Psoas muscle (tissue), 8 donors: ENCODE results near the gene LRRFIP2. TPM values are rescaled to one million over a fixed set of nuclear protein-coding genes. Genes with fewer than 3 reads are reported as not detected.

Experiments used
- ATAC-seq, 4 donors: fragments of 200-7000 bp; cut with Tn5 transposase; one replicate each; pipeline ENCODE4 v1.9.1; 2020; ENCODE audit warnings: moderate library complexity in 3 of 4, mild to moderate bottlenecking in 2 of 4
- DNase-seq, 2 donors: peaks; one replicate each; pipeline ENCODE4 v3.0.0-alpha.2; 2020
- H3K27ac ChIP-seq: fragments of 200-600 bp; one replicate; pipeline ENCODE4 v1.8.0; 2022
- H3K27me3 ChIP-seq, 3 donors: fragments of 200-600 bp in 1 of 3; one replicate each; pipeline versions ENCODE4 v1.6.1 to v1.8.0; 2013 to 2022; ENCODE audit warnings: low read length in 2 of 3, mild to moderate bottlenecking in 2 of 3, moderate library complexity in 1 of 3; ENCODE audit not compliant: insufficient read depth in 3 of 3
- H3K36me3 ChIP-seq, 2 donors: fragments of 200-600 bp in 1 of 2; one replicate each; pipeline versions ENCODE4 v1.6.1 to v1.8.0; 2013 to 2022; ENCODE audit warnings: low read depth in 1 of 2, mild to moderate bottlenecking in 1 of 2, moderate library complexity in 1 of 2; ENCODE audit not compliant: insufficient read depth in 1 of 2
- H3K4me1 ChIP-seq: fragments of 200-600 bp; one replicate; pipeline ENCODE4 v1.8.0; 2022
- H3K4me3 ChIP-seq: fragments of 200-600 bp; one replicate; pipeline ENCODE4 v1.8.0; 2022; ENCODE audit warnings: mild to moderate bottlenecking
- H3K9me3 ChIP-seq: fragments of 200-600 bp; one replicate; pipeline ENCODE4 v1.8.0; 2022
- WGBS, 3 donors: extraction: QIAGEN DNeasy Blood & Tissue Kit; methylation state at CpG; one replicate each; pipeline versions ENCODE4 v1.1.6 to v1.1.7; 2013; 5-methylcytosine and 5-hydroxymethylcytosine counted together
- intact Hi-C, 2 donors: fragments of 100-400 bp; cut with DNase I; formaldehyde crosslinking; loops; one replicate each; pipeline versions ENCODE4 v1.11.0 to v1.14.2; 2022
- polyA plus RNA-seq, 3 donors: library from polyadenylated mRNA; stranded (reverse); fragments of 200-250 nt; gene quantifications; one replicate each; pipeline ENCODE4 v1.2.3, GENCODE V29; 2013
- total RNA-seq, 4 donors: library from RNA; stranded (reverse); fragmentation: NEBNext Ultra II Directional in 2 of 4; extraction: Animal tissue kit (Norgen Biotek cat#: 25700) in 2 of 4; gene quantifications; one replicate each; pipeline versions ENCODE4 v1.2.1 to v1.2.4, GENCODE V29; 2021 to 2023
- TF ChIP-seq, protein P1 (sequence below): fragments of 200-600 bp; IDR thresholded peaks from one replicate; pipeline ENCODE4 v1.8.0; 2022; ENCODE audit warnings: antibody characterized with exemption
- donor health status: healthy with polysubstance abuse.
- donor health status: DM: no; HTN: no; CAD: no; lungs with moderate emphysema.
- donor health status: Bipolar disorder and iron deficiency.
- donor health status: healthy.
- donor health status: DM: yes; HTN: yes; CAD: no.
- donor health status: DM: no; HTN: no; CAD: no.
- donor health status: DM: no; HTN: no; CAD: no.
- donor health status: DM: yes; HTN: yes; CAD: no.

LRRFIP2 gene
- total and polyA plus RNA-seq, 7 donors: 35.7 to 163 (median 127) TPM

DNA sequence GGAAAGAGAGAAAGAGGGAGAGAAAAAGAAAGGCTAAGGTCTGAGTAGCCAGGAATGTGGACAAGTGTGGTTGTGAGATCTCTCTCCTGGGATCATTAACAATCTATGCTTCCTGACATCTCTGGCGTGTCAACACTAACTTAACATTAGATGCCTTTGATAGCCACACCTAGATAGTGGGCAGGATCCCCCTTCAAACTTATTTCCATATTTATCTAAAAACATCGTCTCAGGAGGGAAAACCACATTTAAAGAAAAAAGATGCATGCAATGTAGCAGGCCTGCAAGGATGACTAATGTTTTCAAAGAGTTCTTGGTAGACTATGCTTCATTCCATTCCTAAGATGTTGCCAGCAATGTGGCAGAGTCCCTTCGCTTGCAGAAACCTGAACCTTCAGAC lies 100.2 kb downstream of the LRRFIP2 start:
- no peak overlapping the region for H3K27ac ChIP-seq
- no peak for ATAC-seq
- TF ChIP-seq, protein P1, sequence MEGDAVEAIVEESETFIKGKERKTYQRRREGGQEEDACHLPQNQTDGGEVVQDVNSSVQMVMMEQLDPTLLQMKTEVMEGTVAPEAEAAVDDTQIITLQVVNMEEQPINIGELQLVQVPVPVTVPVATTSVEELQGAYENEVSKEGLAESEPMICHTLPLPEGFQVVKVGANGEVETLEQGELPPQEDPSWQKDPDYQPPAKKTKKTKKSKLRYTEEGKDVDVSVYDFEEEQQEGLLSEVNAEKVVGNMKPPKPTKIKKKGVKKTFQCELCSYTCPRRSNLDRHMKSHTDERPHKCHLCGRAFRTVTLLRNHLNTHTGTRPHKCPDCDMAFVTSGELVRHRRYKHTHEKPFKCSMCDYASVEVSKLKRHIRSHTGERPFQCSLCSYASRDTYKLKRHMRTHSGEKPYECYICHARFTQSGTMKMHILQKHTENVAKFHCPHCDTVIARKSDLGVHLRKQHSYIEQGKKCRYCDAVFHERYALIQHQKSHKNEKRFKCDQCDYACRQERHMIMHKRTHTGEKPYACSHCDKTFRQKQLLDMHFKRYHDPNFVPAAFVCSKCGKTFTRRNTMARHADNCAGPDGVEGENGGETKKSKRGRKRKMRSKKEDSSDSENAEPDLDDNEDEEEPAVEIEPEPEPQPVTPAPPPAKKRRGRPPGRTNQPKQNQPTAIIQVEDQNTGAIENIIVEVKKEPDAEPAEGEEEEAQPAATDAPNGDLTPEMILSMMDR: no peak
- H3K36me3 ChIP-seq: peaks cover 3 to 91% of the 10 kb centered on the region in 2 donors
- WGBS, 3 donors: 66 to 83% (median 82%) methylated on average over 3 of the region's 3 CpGs
- H3K27me3 ChIP-seq: no peaks in the 10 kb centered on the region
- H3K4me1 ChIP-seq: no peaks in the 10 kb centered on the region
- no peak overlapping the region for H3K4me3 ChIP-seq
- DNase-seq: no peak
- intact Hi-C loops: no loop called here
- H3K9me3 ChIP-seq: no peaks in the 10 kb centered on the region

DNA sequence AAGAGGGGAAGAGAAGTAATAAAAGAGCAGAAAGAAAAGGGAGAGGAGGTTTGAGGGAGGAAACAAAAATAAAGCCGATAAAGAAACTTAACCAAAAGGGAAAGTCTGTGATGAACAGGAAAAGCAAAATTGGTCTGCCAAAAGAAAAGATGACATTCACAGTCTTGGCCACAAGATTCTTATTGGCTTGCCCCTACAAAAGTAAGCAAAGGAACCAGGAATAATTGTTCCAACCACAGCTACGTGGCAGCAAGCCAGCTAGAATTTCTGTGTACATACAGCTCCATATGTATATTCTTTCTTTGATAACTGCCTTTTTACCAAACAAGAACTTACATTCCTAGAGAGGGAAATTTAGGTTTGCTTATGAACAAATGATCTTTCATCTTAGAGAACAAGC lies 101.5 kb downstream of the LRRFIP2 start:
- intact Hi-C loops: no loop called here
- no peaks in the 10 kb centered on the region for H3K9me3 ChIP-seq
- H3K4me1 ChIP-seq: peaks cover 4% of the 10 kb centered on the region
- ATAC-seq (no peak), DNase-seq (no peak)
- no peak overlapping the region for H3K27ac ChIP-seq
- no peaks in the 10 kb centered on the region for H3K27me3 ChIP-seq
- H3K36me3 ChIP-seq: peaks cover 5 to 91% of the 10 kb centered on the region in 2 donors
- H3K4me3 ChIP-seq: no peak overlapping the region
- 46 to 55% (median 48%) methylated on average over 2 of the region's 2 CpGs for WGBS, 3 donors
- TF ChIP-seq, protein P1: no peak

DNA sequence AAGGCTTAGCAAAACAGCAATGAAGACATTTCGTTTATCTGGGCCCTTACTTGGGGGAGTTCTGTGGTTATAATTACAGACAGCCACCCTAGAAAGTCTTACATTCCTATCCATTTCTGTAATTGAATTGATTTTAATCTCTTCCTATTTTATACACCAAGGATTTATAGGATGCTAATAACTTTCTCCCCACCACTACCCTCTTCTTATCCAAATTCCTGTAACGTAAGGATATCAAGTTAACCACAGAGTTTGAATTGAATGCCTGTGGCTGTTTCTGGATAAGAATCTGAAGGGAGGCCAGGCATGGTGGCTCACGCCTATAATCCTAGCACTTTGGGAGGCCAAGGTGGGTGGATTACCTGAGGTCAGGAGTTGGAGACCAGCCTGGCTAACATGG lies 102.5 kb downstream of the LRRFIP2 start:
- Histone ChIP-seq H3K27me3 (no peaks in the 10 kb centered on the region), H3K4me3 (no peak overlapping the region), H3K4me1 (peaks cover 4% of the 10 kb centered on the region), H3K36me3 (peaks cover 5 to 91% of the 10 kb centered on the region in 2 donors), H3K27ac (no peak overlapping the region), H3K9me3 (no peaks in the 10 kb centered on the region)
- intact Hi-C loops: no loop called here
- ATAC-seq (no peak), DNase-seq (no peak)
- 92 to 96% (median 96%) methylated on average over 3 of the region's 3 CpGs for WGBS, 3 donors
- TF ChIP-seq, protein P1: no peak

DNA sequence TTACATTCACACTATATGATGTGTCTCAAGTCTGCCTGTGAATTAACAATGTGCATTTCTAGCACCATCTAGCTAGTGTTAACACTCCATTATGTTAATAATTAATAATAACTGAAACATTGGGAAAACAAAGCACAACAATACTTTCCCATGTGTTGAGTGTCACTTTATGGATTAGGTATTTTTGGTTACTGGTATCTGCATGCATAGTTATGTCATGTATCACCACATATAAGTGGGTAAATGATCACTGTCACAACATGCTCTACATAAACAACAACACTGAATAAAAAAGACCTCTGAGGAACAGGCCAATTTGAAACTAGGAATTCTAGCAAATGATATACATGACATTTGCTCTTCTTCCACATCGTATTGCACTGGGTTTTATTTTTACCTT lies 106.4 kb downstream of the LRRFIP2 start:
- intact Hi-C loops: no loop called here
- TF ChIP-seq, protein P1: no peak
- DNase-seq (no peak), ATAC-seq (peak in 1 of 4 donors; percentile 29)
- H3K4me3 ChIP-seq: no peak overlapping the region
- no peaks in the 10 kb centered on the region for H3K27me3 ChIP-seq
- no peak overlapping the region for H3K27ac ChIP-seq
- H3K9me3 ChIP-seq: no peaks in the 10 kb centered on the region
- peaks cover 13 to 91% of the 10 kb centered on the region in 2 donors for H3K36me3 ChIP-seq
- 71 to 97% (median 84%) methylated on average over 1 of the region's 1 CpG for WGBS, 3 donors
- peaks cover 4% of the 10 kb centered on the region for H3K4me1 ChIP-seq

DNA sequence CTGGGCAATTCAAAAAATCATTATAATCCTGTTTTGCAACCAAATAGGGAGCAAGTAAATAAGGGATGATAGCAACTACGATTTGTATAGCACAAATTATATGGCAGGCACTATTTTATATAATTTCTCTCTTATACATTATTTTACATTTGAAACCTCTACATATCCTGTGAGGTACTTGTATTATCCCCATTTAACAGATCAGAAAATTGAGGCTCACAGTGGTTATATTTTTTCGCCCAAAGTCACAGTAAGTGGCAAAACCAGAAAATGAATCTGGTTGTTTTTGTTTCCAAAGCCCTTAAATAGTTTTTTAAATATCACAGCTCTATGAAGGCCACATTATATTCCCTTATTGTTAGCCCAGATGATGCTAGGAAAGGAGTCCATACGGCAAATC lies 106.8 kb downstream of the LRRFIP2 start:
- no peak overlapping the region for H3K4me3 ChIP-seq
- no peak for ATAC-seq
- no peaks in the 10 kb centered on the region for H3K27me3 ChIP-seq
- WGBS, 3 donors: 95 to 100% (median 97%) methylated on average over 3 of the region's 3 CpGs
- H3K9me3 ChIP-seq: no peaks in the 10 kb centered on the region
- DNase-seq: no peak
- peaks cover 14 to 91% of the 10 kb centered on the region in 2 donors for H3K36me3 ChIP-seq
- no peak overlapping the region for H3K27ac ChIP-seq
- peaks cover 4% of the 10 kb centered on the region for H3K4me1 ChIP-seq
- intact Hi-C loops: no loop called here
- TF ChIP-seq, protein P1: no peak
